ENCODE results near the gene OPCML. TPM values are rescaled to one million over a fixed set of nuclear protein-coding genes. Genes with fewer than 3 reads are reported as not detected.
"Not testable (repeated sequence)": the region's sequence is repeated elsewhere in the genome, so short reads cannot be mapped to it uniquely, and the experiment has no call there.

Gene OPCML
- polyA plus RNA-seq, 3 donors, result not detected

- intact Hi-C loops (cut with micrococcal nuclease), result no loop called here
- Histone ChIP-seq H4K20me1 (ENCODE audit: insufficient read depth, low read length) (no peaks in the 10 kb centered on the region), H3K27ac (ENCODE audit: low read depth in 1 of 2, low read length in 2 of 2) (no peak overlapping the region), H3K79me2 (ENCODE audit: insufficient read depth, low read length) (no peaks in the 10 kb centered on the region), H3K4me3 (replicated peaks in 1 of 3; ENCODE audit: low read depth in 2 of 3, low read length in 3 of 3) (no peak overlapping the region), H3K9ac (ENCODE audit: insufficient read depth, low read length, poor library complexity, severe bottlenecking) (no peak overlapping the region), H2AFZ (ENCODE audit: insufficient read depth, low read depth, low read length, poor library complexity, severe bottlenecking) (no peak overlapping the region), H3K4me1 (ENCODE audit: control insufficient read depth in 1 of 2, insufficient read depth in 2 of 2, low read length in 2 of 2) (no peaks in the 10 kb centered on the region), H3K9me3 (replicated peaks in 1 of 2; ENCODE audit: control insufficient read depth in 1 of 2, insufficient read depth in 1 of 2, low read length in 2 of 2) (peaks cover 5 to 9% of the 10 kb centered on the region in 2 donors), H3K36me3 (replicated peaks in 1 of 2; ENCODE audit: control insufficient read depth in 1 of 2, insufficient read depth in 2 of 2, low read length in 2 of 2) (no peaks in the 10 kb centered on the region), H3K4me2 (replicated peaks; ENCODE audit: extremely low read depth, low read length, poor library complexity, severe bottlenecking) (no peak overlapping the region), H3K27me3 (ENCODE audit: control insufficient read depth in 2 of 2, insufficient read depth in 2 of 2, low read length in 2 of 2) (no peaks in the 10 kb centered on the region)
- Mint-ChIP-seq H3K9me3 (peaks cover 5 to 33% (median 16%) of the 10 kb centered on the region in 7 donors), H3K36me3 (no peaks in the 10 kb centered on the region), H3K4me3 (no peak overlapping the region), H3K27me3 (ENCODE audit: low read depth in 3 of 3) (peaks cover 0 to 1% (median 0%) of the 10 kb centered on the region in 3 donors), H3K27ac (no peak overlapping the region), H3K4me1 (no peaks in the 10 kb centered on the region)
- WGBS (ENCODE audit: insufficient coverage), result 92% methylated on average over 2 of the region's 3 CpGs
- no peak for TF ChIP-seq CTCF (IDR thresholded peaks at IDR 0.05)
- no peak for DNase-seq
Observed at GRCh38 chr11:132379540-132379939, 1152.8 kb downstream of the OPCML start.

- no peak overlapping the region for H3K9ac ChIP-seq (ENCODE audit: insufficient read depth, low read length, poor library complexity, severe bottlenecking)
- Mint-ChIP-seq H3K4me3 (no peak overlapping the region), H3K36me3 (no peaks in the 10 kb centered on the region), H3K9me3 (peaks cover 0 to 12% (median 5%) of the 10 kb centered on the region in 7 donors), H3K4me1 (no peaks in the 10 kb centered on the region), H3K27ac (no peak overlapping the region), H3K27me3 (ENCODE audit: low read depth in 3 of 3) (no peaks in the 10 kb centered on the region)
- DNase-seq, result no peak
- H3K9me3 ChIP-seq (replicated peaks in 1 of 2; ENCODE audit: control insufficient read depth in 1 of 2, insufficient read depth in 1 of 2, low read length in 2 of 2), result no peaks in the 10 kb centered on the region
- TF ChIP-seq CTCF (IDR thresholded peaks at IDR 0.05), result no peak
- no peaks in the 10 kb centered on the region for H3K79me2 ChIP-seq (ENCODE audit: insufficient read depth, low read length)
- H3K4me1 ChIP-seq (ENCODE audit: control insufficient read depth in 1 of 2, insufficient read depth in 2 of 2, low read length in 2 of 2), result no peaks in the 10 kb centered on the region
- no peaks in the 10 kb centered on the region for H3K27me3 ChIP-seq (ENCODE audit: control insufficient read depth in 2 of 2, insufficient read depth in 2 of 2, low read length in 2 of 2)
- no peak overlapping the region for H3K27ac ChIP-seq (ENCODE audit: low read depth in 1 of 2, low read length in 2 of 2)
- WGBS (ENCODE audit: insufficient coverage), result 100% methylated on average over 2 of the region's 4 CpGs
- intact Hi-C loops (cut with micrococcal nuclease), result no loop called here
- no peak overlapping the region for H3K4me3 ChIP-seq (replicated peaks in 1 of 3; ENCODE audit: low read depth in 2 of 3, low read length in 3 of 3)
- H2AFZ ChIP-seq (ENCODE audit: insufficient read depth, low read depth, low read length, poor library complexity, severe bottlenecking), result no peak overlapping the region
- no peak overlapping the region for H3K4me2 ChIP-seq (replicated peaks; ENCODE audit: extremely low read depth, low read length, poor library complexity, severe bottlenecking)
- no peaks in the 10 kb centered on the region for H4K20me1 ChIP-seq (ENCODE audit: insufficient read depth, low read length)
- no peaks in the 10 kb centered on the region for H3K36me3 ChIP-seq (replicated peaks in 1 of 2; ENCODE audit: control insufficient read depth in 1 of 2, insufficient read depth in 2 of 2, low read length in 2 of 2)
Observed at GRCh38 chr11:132373405-132374143, 1158.7 kb downstream of the OPCML start.

DNA sequence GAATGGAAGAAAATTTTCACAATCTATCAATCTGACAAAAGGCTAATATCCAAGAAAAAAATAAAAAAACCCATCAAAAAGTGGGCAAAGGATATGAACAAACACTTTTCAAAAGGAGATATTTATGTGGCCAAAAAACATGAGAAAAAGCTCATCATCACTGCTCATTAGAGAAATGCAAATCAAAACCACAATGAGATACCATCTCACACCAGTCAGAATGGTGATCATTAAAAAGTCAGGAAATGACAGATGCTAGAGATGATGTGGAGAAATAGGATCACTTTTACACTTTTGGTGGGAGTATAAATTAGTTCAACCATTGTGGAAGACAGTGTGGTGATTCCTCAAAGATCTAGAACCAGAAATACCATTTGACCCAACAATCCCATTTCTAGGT, 1162.2 kb downstream of the OPCML start:
- H3K4me3 ChIP-seq (replicated peaks in 1 of 3; ENCODE audit: low read depth in 2 of 3, low read length in 3 of 3); H4K20me1 ChIP-seq (ENCODE audit: insufficient read depth, low read length); H3K4me3 Mint-ChIP-seq; H3K79me2 ChIP-seq (ENCODE audit: insufficient read depth, low read length); H3K4me1 ChIP-seq (ENCODE audit: control insufficient read depth in 1 of 2, insufficient read depth in 2 of 2, low read length in 2 of 2); H3K9me3 Mint-ChIP-seq; H3K36me3 Mint-ChIP-seq; DNase-seq; H3K9ac ChIP-seq (ENCODE audit: insufficient read depth, low read length, poor library complexity, severe bottlenecking); H3K9me3 ChIP-seq (replicated peaks in 1 of 2; ENCODE audit: control insufficient read depth in 1 of 2, insufficient read depth in 1 of 2, low read length in 2 of 2); H3K36me3 ChIP-seq (replicated peaks in 1 of 2; ENCODE audit: control insufficient read depth in 1 of 2, insufficient read depth in 2 of 2, low read length in 2 of 2); H3K27me3 ChIP-seq (ENCODE audit: control insufficient read depth in 2 of 2, insufficient read depth in 2 of 2, low read length in 2 of 2); intact Hi-C loops (cut with micrococcal nuclease); H3K27ac ChIP-seq (ENCODE audit: low read depth in 1 of 2, low read length in 2 of 2); H3K27ac Mint-ChIP-seq; H3K4me1 Mint-ChIP-seq; H2AFZ ChIP-seq (ENCODE audit: insufficient read depth, low read depth, low read length, poor library complexity, severe bottlenecking); H3K27me3 Mint-ChIP-seq (ENCODE audit: low read depth in 3 of 3); H3K4me2 ChIP-seq (replicated peaks; ENCODE audit: extremely low read depth, low read length, poor library complexity, severe bottlenecking): not testable (repeated sequence)
